ENCODE data around the gene ELAVL3.

GRCh38 chr19:11410682-11411081, 70.2 kb downstream of the ELAVL3 start:
- no peak for TF ChIP-seq L3MBTL2 (conservative IDR thresholded peaks at IDR 0.05)
- TF ChIP-seq SUZ12 (IDR thresholded peaks at IDR 0.05), result no peak
- no peak for TF ChIP-seq SP1 (IDR thresholded peaks at IDR 0.05)
- TF ChIP-seq TARDBP (IDR thresholded peaks at IDR 0.05), result no peak
- no peak for TF ChIP-seq CTBP1 (IDR thresholded peaks at IDR 0.05; ENCODE audit: borderline replicate concordance)
- no peak for TF ChIP-seq FOXM1 (IDR thresholded peaks at IDR 0.05; ENCODE audit: borderline replicate concordance)
- no peak for TF ChIP-seq FOXA1 (IDR thresholded peaks at IDR 0.05)
- no peak for TF ChIP-seq ELF4 (IDR thresholded peaks at IDR 0.05)
- TF ChIP-seq HDGF (IDR thresholded peaks at IDR 0.05; ENCODE audit: borderline replicate concordance), result no peak
- TF ChIP-seq ZNF384 (IDR thresholded peaks at IDR 0.05), result no peak
- no peak for TF ChIP-seq ARNT (IDR thresholded peaks at IDR 0.05)
- no peak for TF ChIP-seq FOXK2 (IDR thresholded peaks at IDR 0.05)
- TF ChIP-seq BHLHE40 (IDR thresholded peaks at IDR 0.05; ENCODE audit: borderline replicate concordance), result no peak
- no peak for TF ChIP-seq LEF1 (IDR thresholded peaks at IDR 0.05; ENCODE audit: borderline replicate concordance)

Measured in HEK293T (cell line).